Gastrocnemius medialis (tissue), 4 donors: ENCODE measurements around the gene GDF10.

Source experiments
- CTCF ChIP-seq, 5 experiments: fragments of 450-650 bp in 3 of 5; fragments of 200-600 bp in 2 of 5; sonication (generic) in 2 of 5; IDR thresholded peaks in 4 of 5; conservative IDR thresholded peaks in 1 of 5; 1 replicate in 4 of 5; 2 replicates in 1 of 5; pipeline ENCODE4 v1.5.1; 2016 to 2019; ENCODE audit warnings: antibody characterized with exemption in 5 of 5, mild to moderate bottlenecking in 3 of 5, moderate library complexity in 3 of 5
- POLR2A ChIP-seq, 2 donors: fragments of 450-650 bp; IDR thresholded peaks; one replicate each; pipeline ENCODE4 v1.6.1; 2017; ENCODE audit warnings: antibody characterized with exemption in 2 of 2, mild to moderate bottlenecking in 2 of 2, moderate library complexity in 2 of 2

- TF ChIP-seq CTCF (IDR thresholded peaks at IDR 0.05 in 4 of 5, conservative IDR thresholded peaks at IDR 0.05 in 1 of 5), result no peak
- TF ChIP-seq POLR2A (IDR thresholded peaks at IDR 0.05), result no peak
Observed at GRCh38 chr10:47261121-47261520, 38.9 kb upstream of the GDF10 start.
